C4-2B (cell line): Measurements from ENCODE around the gene GP5.

ENCODE experiments used
- H3K27ac ChIP-seq: fragments of 450-650 bp; 2 replicates; pipeline ENCODE4 v1.5.1; 2017
- CTCF ChIP-seq: fragments of 450-650 bp; conservative IDR thresholded peaks from 2 replicates; pipeline ENCODE4 v1.5.1; 2017; ENCODE audit warnings: mild to moderate bottlenecking
- ZFX ChIP-seq: fragments of 450-650 bp; IDR thresholded peaks from 2 replicates; pipeline ENCODE4 v1.6.1; 2017

The GP5 gene

DNA sequence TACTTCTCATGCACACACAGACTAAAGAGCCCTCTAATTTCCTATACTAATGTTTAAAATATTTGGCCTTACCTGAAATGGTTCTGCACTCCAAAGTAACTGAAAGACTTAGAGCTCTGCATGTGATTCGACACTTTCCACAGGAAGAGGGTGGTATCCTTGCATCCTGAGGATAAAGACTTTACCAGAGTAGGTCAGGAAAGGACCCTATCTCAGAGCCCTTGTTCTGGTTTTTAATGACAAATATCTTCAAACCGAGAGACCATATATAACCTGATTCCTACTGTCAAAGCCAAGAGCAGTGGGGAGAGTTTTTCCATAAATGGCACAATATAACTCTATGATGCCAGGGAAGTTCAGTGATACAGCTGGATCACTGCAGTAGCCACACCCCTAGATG is at the start of gene GP5:
Gene GP5 (minus strand): TSS at position 101 of the 400 bp plus-strand sequence. CDS start 984 bp downstream, outside the sequence.
- no peak for TF ChIP-seq ZFX
- no peak for TF ChIP-seq CTCF
- H3K27ac ChIP-seq: no peak within 1 kb of the TSS

GRCh38 chr3:194447657-194448056 is 48.6 kb upstream of the GP5 start:
- TF ChIP-seq ZFX (no peak), CTCF (no peak)
- H3K27ac ChIP-seq: no peak overlapping the region

- TF ChIP-seq CTCF (no peak), ZFX (no peak)
- H3K27ac ChIP-seq: no peak overlapping the region
These were observed 48.1 kb upstream of the GP5 start for GRCh38 chr3:194447161-194447560.

DNA sequence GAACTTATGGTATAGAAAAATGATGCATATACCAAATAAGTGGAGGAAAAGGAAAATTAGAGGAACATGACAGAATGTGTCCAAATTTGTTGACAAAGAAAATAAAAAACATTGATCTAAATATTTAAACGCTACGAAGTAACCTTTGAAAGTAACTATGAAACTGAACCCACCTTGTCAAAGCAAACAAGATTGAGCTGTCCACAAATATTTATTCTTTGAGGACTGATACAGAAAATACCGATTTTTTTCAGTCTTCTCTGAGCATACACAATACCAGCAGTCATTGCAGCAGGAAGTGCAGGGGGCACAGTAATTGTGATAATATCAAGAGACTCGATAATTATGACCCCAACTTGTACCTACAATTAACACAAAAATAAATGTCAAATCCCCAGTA is 47.7 kb upstream of the GP5 start:
- no peak overlapping the region for H3K27ac ChIP-seq
- TF ChIP-seq ZFX (no peak), CTCF (no peak)

GRCh38 chr3:194446172-194446571 is 47.1 kb upstream of the GP5 start:
- no peak for TF ChIP-seq CTCF
- TF ChIP-seq ZFX: no peak
- peak overlapping the region; percentile 49 for H3K27ac ChIP-seq

DNA sequence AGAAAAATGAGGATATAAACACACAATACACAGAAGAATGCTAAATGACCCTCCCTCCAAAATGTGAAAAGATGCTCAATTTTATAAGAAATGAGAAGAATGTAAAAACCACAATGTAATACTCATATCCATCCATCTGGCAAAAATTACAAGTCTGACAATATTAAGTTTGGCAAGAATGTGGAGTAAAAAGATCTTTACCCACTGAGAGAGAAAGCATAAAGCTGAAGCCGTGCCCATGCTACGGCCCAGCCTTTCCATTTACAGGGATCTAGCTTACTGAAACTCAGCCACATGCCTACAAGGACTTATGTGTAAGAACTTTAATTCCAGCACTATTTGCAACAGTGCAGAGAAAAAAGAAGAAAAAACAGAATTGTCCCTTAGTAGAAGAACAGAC is 44.8 kb upstream of the GP5 start:
- H3K27ac ChIP-seq: no peak overlapping the region
- TF ChIP-seq CTCF: no peak
- no peak for TF ChIP-seq ZFX

DNA sequence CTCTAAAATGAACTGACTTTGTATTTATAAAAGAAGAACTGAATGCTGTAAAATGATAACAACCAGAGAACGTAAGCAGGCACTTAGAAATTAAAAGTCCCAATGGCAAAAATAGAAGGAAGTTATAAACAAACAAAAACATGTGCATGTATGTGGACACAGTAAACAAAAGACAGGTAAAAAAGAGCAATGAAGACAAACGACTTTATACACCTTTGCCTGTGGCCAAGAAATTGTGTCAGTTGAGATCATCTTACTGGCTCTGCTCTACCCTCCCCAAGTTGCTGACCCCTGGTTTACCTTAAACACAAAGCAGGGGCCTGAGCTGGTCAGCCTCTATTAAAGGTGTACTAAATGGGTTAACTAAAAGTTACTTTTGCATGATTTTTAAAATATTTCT is 41.7 kb upstream of the GP5 start:
- TF ChIP-seq CTCF: no peak
- no peak for TF ChIP-seq ZFX
- H3K27ac ChIP-seq: peak overlapping the region; percentile 64; the same call in 1 of the 2 replicates
